Hair follicle dermal papilla cell (primary cell): ENCODE data around the gene TLR4. TPM values are rescaled to one million over a fixed set of nuclear protein-coding genes. Genes with fewer than 3 reads are reported as not detected.

Experiments
- small RNA-seq: library from RNA; depleted of rRNA; stranded (forward); fragments of <200 nt; gene quantifications from one replicate; pipeline ENCODE3, GENCODE V24; 2012
- total RNA-seq: library from RNA; depleted of rRNA; stranded (reverse); fragments of >200 nt; gene quantifications from 2 replicates; pipeline ENCODE4 v1.2.3, GENCODE V29; 2012

TLR4 gene
- 2.1 and 3.2 TPM in 2 replicates for total RNA-seq

DNA sequence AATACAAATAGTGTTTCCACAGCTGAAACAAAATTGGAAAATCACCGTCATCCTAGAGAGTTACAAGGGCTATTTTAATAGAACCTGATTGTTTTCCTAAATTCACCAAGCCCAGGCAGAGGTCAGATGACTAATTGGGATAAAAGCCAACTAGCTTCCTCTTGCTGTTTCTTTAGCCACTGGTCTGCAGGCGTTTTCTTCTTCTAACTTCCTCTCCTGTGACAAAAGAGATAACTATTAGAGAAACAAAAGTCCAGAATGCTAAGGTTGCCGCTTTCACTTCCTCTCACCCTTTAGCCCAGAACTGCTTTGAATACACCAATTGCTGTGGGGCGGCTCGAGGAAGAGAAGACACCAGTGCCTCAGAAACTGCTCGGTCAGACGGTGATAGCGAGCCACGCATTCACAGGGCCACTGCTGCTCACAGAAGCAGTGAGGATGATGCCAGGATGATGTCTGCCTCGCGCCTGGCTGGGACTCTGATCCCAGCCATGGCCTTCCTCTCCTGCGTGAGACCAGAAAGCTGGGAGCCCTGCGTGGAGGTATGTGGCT, at the start of gene TLR4:
TSS of gene TLR4 (plus strand) at position 380 of the 552 bp plus-strand sequence. CDS start at position 450, 70 bp downstream.

Small RNA genes lying within 50 kb of the gene (small RNA-seq; reads per million reads assigned to genes)
- 0.22 reads per million for gene RNU6-1082P
